Stimulated activated CD4-positive, alpha-beta T cell treated with anti-CD3 and anti-CD28 coated beads, Interleukin-15, amount 100 ng/mL, for 24 hours (primary cell): Measurements from ENCODE around the gene COL23A1.

Experiments used
- DNase-seq: peaks from one replicate; pipeline ENCODE4 v3.0.0-alpha.2; 2020

COL23A1 gene

DNA sequence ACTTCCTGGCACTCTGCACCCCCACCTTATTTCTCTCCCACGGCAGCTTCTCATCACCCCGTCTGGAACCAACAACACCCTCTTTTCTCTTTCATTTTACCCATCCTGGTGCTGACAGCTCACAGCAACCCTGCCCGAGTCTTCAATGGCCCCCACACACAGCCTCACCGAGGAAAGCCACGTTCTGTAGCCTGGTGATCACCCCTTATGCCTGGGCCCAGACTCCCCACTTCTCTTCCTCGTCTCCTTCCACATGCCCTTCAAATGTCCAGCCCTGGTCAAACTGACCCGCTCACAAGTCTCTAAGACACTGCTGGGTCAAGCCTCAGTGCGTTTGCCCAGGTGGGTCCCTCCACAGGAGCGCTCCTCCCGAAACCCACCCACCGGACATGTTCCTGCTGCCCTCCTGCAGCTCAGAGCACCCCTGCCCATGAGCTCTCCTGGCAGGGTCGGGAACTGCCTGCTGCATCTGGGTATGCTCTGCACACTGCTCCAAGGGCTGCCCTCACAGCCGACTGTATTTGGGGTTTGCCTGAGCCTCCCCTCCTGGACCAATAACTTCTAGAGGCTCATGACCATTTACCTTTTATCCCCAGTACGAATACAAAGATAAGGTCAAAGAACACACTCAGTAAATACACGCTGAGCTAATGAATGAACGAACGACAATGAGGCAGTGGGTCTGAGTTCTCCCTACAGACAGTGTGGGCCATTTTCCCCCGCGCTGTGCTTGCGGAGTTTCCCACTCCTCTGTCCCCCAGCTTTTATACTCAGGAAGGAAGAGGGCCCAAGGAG, 202.9 kb downstream of the COL23A1 start:
- no peak for DNase-seq

DNA sequence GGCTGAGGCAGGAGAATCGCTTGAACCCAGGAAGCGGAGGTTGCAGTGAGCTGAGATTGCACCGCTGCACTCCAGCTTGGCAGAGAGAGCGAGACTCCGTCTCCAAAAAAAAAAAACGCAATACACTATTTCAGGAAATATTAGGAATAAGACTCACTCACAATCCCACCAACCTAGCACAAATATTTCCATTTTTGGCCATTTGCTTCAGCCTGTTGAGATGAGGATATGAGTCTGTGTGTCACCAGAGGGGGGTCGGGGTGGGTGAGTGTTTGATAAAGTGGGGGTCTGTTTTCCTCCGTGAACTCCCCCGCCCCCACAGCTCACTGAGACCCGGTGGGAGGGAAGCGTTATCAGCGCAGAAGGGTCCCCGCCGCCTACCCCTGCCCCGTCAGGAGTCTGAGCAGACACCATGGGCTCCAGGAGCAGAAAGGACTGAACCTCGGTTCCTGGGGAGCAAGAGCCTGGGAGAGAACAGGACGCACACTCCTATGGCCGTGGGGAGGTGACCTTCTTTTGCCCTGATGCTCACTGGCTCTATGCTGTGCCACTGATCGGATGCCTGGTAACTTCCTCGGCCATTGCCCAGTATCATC, 203.8 kb downstream of the COL23A1 start:
- DNase-seq, result no peak

DNA sequence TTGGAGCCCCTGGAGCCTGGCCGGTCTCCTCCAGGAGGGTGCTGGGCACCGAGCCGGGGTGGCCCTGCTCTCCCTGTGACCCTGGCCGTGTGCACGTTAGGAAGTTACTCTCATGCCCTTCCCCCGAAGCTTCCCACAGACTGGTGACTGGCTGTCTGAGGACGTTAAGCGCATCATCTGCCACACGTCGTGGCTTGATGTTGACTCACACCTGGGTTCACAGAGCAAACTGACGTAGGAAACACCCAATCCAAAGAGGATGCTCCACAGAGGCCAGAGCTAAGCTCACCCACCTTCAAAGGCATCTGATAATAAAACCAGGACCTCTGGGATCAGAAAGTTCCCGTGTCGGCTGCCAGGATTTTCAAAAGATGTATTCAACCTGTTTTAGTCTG, 204.7 kb downstream of the COL23A1 start:
- peak; percentile 11 for DNase-seq

DNA sequence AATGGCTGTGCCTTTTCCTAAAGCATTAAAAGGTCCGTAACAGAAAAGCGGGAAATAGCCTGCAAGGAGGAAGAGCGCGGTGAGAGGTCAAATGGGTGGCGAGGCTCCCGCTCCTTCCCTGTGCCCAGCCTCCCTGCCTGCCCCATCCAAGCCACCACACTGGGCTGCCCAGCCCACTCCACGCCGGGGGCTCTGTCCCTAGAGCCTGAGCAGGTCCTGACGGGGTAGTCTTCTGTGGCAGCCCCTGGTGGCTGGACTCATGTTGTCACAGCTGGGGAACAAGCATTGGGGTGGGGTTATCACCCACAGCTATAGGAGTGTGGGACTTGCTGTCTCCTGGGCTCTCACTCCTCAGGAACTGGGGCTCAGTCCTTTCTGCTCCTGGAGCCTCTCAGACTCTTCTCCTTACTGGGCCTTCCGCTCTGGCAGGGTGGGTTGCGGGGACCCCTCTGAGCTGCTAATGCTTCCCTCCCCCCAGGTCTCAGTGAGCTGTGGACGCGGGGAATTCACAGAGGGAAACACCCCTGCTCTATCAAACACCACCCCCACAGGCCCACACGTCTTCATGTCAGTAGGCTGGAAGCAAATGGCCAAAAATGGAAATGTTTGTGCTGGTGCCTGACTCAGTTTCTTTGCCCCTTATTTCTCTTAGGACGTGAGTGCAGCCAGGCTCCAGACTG, 205.2 kb downstream of the COL23A1 start:
- DNase-seq, result no peak

DNA sequence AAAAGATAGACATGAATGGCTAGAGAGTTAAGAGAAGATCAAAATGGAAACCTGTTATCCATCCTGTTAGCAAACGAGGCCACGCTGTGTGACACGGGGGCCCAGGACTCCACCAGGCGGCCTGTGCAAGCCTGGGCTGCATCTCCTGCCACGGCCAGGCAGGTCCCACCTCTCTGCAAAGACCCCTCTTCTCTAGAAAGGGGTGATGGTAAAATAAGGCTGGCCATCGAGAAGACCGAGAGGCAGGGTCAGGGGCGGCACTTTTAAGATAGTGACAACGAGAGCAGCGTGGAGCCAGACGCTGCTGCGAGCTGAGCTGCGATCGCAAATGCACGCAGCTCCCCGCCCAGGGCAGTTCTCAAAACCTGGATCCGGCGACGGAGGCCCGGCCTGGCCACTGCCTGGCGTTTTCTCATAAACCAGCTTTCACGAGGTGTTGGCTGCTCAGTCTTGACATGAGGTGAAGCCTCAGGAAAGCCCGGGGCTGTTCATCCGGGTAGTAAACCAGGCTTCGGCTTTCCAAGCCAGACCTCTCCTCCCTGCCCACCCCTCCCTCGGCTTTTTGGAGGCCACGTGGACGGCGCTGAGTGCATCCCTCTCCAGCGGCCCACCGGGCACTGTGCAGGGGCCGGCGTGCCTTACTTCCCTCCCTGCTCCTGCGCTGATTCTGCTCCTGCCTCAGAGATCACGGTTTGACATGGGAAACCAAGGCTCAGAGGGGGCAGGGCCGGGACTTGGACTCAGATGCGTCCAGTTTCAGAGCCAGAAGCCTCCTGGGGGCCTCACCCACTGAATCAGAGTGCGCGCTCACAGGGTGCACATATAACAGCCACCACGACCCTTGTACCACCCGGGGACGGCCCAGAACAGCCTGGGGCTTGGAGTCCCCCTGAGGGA, 206.0 kb downstream of the COL23A1 start:
- no peak for DNase-seq

DNA sequence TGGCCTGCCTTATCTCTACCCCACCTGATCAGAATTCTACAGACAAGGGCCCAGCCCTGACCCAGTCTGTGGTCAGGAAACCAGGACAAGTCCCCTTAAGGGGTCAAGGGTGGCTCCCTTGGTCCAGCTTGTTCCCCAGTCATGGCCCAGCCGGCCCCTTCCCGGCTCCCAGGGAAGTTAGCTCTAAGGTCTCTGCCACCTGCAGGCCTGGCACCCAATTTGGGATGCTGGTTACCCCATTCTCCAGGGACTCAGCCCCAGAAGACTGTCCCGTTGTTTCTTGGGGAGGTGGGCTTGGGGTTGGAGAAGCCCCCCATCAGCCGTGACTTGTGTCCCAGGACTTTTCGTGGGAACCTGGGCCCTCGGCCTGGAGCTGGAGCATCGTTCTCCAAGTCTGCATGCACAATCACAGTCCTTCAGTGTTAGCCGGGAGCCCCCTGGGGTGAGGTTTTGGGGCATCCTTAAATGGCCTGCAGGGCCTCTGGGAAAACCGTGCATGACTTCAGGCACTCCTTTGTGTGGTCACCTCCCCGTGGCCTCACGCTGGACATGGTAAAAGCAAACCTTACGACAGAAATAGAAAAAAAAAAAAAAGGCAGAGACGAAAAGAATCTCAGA, 206.8 kb downstream of the COL23A1 start:
- no peak for DNase-seq

DNA sequence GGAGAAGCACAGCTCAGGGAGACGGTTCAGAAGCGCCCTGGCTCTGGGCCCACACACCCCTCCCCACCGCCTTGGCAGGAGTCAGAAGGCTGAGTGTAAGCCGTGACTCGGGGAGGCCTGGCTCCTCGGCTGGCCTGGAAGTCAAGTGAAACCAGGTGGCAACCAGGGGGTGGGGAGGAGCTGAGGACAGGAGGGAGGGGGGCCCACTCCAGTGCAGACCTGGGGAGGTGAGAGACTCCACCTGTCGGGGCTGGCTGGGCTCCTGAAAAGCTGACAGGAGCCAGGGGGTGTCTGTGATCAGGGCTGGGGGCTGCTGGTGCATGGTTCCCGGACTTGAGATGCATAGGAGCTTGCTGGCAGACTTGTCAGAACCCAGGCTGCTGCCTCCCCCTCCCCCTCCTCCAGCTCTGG, 207.4 kb downstream of the COL23A1 start:
- no peak for DNase-seq

DNA sequence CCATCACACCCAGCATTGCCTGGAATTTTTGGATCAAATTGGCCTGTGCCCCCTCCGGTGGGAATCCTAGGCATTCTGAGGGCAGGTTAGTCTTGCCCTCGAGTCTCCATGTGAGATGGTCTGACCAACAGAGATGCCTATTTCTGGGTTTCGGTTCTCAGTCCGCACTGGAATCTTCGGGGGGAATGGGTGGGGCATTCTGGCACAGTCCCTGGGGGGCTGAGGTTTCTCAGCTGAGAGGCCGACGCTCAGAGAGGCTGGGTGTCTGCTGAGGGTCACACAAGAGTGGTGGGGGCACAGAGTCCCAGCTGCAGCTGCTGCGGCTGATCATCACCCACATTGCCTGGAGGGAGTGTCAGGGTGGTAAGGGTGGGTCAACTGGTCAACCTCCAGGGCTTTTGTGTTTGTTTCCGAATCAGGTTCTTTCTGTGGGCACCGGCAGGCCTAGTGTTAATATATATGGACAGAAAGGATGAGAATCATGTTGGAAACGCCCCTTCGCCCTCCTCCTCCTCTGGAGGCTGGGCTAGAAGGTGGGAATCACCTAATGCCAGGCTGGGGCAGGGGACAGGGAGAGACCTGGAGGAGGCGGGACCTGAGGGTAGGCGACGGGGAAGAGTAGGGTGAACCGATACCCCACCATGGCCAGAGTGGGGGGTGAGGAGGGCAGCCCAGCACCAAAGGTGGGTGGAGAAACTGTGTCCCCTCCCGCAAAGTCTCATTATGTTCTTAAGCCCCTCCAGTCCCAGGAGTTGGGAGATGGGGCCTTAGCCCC, 208.1 kb downstream of the COL23A1 start:
- DNase-seq, result no peak

DNA sequence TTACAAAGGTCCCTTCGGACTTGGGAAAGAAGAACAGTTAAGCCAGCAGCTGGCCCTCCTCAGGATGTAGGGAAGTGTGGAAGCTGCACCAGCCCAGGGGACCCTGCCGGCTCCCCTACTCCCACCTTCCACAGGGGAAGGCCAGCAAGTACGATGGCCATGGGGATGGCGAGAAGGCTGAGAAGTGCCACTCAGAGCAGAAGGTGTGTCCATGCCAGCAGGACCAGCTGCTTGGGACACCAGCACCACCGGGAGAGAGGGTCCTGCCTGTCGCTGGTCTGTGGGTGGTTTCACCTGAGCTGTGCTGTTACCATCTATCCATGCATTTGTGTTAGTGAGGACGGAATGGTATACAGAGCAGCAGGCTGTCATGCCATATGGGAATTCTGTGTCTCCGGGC, 209.0 kb downstream of the COL23A1 start:
- no peak for DNase-seq

DNA sequence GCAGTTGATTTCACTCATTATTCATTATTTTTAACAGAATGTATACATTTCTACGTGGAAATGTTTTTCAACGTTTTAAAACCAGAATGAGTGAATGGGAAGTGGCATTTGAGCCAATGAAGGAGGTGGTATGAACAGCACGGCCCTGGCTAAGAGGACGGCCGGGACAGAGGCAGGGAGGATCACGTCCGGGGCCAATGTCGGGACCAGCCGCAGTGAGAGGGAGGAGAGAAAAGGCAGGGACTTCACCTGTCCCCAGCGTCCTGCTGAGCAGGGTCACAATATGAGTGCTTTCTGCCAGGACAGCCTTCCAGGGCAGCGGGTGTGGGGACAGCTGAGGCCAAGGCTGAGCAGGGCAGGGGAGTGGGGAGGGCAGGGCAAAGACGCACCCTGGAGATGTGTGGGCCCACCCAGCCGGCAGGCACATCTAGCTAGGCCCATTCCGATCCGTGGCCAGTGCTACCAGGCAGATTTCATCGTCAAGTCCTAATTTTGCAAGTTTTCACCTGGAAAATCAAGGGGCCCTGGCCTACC, 209.6 kb downstream of the COL23A1 start:
- DNase-seq, result no peak

DNA sequence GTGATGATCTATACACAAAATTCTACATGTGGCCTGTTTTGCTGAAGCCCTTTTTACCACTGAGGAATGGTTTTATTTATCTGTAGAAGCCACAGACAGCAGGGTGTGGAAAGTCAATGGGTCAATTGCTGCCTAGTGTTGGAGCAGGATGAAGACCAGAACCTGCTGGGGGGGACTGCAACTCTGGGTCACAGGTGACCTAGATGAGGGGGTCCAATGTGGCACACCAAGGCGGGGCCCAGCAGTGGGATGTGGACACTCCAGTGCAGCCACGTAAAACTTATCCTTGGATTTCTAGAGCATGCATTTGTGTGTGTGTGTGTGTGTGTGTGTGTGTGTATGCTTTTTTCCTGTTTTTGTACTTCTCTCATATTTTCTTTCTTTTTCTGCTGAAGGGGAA, 210.1 kb downstream of the COL23A1 start:
- DNase-seq, result no peak

DNA sequence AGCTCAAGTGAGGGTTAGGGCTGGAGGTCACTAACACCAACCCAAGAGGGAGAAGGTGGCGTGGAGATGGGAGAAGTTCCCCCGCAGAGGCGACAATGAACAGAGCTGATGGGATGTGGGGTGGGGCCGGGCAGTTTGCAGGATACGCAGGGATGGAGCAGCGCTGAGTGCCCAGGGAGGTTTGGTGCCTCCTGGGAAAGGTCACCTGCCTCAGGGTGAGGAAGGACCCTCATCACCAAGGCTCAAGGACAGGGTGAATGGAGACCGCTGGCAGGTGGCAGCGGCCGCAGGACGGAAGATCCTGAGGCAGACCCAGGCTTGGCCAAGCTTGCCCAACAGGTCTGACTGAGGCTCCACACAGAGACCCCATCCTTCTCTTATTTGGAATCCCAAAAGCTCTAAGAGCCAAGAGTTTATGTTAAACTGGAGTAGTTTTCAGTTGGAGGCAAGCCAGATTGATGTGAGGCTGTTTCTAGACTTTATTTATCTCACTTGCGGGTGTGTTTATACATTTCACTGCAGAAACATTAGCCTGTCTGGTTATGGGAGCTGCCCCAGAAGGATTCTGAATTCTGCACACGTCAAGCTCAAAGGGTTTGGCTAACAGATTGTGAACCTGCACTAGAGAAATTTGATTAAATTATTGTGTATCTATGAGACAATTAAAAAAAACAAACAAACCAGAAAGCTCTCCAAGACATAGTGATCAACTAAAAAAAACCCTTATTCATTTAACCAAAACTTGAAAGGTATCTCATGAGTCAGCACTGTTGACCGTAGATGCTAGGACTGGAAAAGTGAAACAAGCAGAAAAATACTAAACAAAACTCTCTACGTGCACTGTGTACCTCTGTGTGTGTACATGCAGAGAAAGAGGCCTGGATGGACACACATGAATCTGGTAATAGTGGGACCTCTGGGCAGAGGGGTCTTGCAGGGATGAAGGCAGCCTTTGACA, 211.4 kb downstream of the COL23A1 start:
- DNase-seq, result no peak

DNA sequence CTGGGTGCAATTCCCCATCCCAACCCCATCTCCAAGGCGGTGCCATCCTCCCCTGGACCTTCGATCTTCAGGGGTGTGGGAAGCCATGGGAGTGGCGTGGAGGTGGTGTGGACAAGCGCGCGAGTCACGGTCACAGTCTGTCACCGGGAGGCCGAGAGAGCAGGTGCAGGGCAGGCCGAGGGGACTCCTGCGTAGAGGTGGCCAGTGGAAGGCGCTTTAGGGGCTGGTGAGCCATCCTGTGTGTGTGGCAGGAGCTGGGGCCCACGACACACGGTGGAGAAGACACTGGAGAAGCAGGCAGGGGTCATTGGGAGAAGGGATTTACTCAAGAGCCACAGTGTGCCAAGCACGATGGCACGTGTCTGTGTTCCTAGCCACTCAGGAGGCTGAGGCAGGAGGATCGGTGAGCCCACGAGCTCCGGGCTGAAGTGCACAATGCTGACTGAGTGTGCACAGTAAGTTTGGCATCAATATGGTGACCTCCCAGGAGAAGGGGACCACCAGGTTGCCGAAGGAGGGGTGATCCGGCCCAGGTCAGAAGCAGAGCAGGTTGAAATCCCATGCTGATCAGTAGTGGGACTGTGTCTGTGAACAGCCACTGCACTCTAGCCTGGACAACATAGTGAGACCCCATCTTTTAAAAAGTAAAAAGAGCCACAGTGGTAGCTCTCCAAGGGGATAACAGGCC, 212.5 kb downstream of the COL23A1 start:
- DNase-seq, result no peak

DNA sequence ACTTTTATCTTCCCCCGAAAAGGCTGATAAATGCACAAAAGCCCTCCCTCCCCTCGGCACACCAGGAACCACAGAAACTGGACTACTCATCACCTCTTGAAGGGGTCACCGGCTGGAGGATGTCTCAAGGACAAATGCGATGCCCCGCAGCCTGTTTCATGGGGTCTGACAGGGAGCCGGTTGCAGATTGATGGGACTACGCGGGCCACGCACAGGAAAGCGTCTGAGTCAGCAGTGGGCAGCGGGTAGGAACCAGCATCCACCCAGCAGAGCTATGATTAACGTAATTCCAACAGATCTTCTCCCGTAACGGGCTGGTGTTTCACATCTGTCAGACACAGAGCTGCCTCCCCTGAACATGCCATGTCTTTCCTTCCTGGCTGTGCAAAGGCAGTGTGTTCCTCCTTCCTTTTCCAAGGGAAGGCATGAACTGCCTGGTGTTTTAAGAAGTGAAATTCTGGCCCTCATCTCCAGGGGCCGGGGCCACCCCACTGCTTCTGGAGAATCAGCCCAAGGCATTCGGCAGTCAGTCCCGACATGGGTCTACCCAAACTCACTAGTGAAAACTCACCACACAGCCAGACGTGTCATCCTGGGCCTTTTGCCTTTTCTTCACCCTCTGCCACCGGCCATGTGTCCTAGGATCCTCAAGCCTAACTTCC, 213.1 kb downstream of the COL23A1 start:
- no peak for DNase-seq

DNA sequence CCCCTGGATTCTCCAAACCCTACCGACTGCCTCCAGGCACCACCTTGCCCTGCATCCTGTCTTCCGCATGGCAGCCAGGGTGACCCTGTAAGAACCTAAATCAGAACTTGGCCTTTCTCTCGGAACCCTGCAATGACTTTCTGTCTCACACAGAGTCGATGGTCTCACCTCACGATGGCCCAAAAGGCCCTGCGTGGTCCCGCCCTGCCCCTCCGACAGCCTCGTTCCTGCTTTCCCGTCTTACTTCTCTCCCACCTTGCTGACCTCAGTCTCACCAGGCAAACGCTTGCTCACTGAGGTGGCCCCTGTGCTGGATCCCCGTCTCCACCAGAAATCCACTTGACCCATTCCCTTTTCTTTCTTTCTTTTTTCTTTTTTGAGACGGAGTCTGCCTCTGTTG, 214.8 kb downstream of the COL23A1 start:
- no peak for DNase-seq

DNA sequence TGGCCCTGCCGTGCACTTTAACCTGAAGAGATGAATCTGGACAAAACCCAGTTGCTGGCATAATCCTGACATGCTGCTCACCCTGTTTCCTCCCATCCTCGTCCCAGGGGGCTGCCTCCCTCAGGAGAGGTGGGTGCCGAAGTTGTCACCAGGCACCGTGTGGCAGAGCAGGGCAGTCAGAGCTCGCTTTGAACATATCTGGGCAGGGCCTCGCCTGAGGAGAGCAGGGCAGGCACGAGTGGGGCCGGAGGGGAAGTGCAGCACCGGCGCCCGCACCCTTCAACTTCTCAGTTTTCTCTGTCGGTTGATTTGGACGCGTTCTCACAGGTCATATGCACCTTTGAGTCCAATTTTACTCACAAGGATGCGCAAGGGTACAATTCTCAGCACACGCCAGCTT, 216.5 kb downstream of the COL23A1 start:
- no peak for DNase-seq

DNA sequence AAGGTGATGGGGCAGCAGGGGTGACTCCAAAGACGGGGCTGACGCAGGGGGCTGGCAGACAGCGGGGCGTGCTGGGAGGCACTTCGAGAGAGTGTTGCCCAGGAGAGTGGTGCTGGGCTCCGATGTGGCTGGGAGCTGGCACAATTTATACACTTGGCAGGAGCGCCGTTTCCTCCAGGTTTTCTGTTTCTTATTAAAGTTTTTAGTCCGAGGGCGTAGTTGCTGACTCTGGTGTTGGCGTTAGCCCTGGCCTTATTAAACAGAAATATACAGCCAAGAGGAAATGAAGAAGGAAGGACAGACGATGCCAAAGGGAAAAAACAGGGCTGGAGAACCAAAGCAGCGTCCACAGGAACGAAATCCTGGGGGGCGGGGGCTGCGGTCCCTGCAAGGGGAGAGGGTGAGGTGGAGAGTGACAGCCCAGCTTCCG, 218.0 kb downstream of the COL23A1 start:
- DNase-seq, result no peak

DNA sequence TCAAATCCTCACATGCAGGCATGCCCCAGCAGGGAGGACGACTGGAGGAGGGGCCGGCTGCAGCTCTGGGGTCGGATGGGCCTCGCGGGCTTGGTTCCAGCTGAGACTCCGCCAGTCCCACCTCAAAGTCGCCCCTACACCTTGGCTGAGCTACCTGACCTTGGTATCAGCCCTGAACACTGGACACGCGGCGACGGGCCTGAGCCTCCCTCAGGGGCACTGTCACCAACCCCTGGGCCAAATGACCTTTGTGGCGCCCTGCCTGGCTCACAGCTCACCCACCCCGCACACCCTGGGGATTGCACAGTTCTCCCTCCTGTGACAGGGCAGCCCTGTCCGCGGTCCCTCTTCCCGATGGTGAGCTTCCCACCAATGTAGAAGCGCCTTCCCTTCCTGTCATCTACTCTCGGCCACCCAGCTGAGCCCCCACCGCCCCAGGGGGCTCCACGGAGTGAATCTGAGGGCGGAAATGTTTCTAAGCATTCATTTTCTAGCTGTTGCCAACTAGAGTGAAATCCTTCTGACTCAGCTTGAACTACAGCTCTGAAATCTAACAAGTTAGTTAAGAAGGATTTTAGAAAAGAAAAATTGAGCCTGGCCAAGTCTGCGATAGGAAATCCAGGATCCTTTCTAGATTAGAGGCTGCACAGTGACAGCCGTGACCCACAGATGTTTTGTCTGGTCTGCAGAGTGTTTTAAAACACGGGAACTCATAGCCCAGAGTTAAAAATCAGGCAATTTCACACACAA, 218.7 kb downstream of the COL23A1 start:
- no peak for DNase-seq
